Sigmoid colon (tissue), 4 donors: ENCODE data around the gene TLR10.

Source experiments
- POLR2AphosphoS5 ChIP-seq, 4 donors: sonication (generic); formaldehyde crosslinking; IDR thresholded peaks; one replicate each; pipeline ENCODE4 v1.6.1; 2017; ENCODE audit warnings: antibody characterized with exemption in 4 of 4
- TF ChIP-seq, protein P1 (sequence below), 4 experiments: fragments of 450-650 bp in 3 of 4; fragments of 200-600 bp in 1 of 4; IDR thresholded peaks; one replicate each; pipeline ENCODE4 v1.5.1; 2016 to 2019; ENCODE audit warnings: antibody characterized with exemption in 4 of 4, mild to moderate bottlenecking in 3 of 4, moderate library complexity in 2 of 4

DNA sequence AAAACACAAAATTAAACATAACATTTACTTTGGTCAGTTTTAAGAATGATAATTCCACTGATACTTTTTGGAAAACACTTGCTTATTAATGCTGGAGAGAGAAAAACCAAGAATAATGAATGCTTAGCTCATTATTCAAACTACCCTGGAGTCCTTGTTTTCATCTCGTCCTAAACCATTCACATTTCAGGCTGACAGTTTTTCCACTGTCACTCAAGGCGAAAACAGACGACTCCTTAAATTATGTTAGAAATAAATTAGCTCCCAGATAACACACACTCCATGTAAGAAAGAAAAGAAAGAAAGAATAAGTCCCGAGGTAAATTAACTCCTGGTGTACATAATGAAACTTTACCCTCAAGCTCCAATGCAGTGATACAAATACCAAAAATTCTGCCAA is 33.5 kb downstream of the TLR10 start:
- no peak for TF ChIP-seq POLR2AphosphoS5 (IDR thresholded peaks at IDR 0.05)
- TF ChIP-seq, protein P1, sequence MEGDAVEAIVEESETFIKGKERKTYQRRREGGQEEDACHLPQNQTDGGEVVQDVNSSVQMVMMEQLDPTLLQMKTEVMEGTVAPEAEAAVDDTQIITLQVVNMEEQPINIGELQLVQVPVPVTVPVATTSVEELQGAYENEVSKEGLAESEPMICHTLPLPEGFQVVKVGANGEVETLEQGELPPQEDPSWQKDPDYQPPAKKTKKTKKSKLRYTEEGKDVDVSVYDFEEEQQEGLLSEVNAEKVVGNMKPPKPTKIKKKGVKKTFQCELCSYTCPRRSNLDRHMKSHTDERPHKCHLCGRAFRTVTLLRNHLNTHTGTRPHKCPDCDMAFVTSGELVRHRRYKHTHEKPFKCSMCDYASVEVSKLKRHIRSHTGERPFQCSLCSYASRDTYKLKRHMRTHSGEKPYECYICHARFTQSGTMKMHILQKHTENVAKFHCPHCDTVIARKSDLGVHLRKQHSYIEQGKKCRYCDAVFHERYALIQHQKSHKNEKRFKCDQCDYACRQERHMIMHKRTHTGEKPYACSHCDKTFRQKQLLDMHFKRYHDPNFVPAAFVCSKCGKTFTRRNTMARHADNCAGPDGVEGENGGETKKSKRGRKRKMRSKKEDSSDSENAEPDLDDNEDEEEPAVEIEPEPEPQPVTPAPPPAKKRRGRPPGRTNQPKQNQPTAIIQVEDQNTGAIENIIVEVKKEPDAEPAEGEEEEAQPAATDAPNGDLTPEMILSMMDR (IDR thresholded peaks at IDR 0.05) = no peak
